Endothelial cell of umbilical vein (primary cell): ENCODE data around the gene MFGE8. TPM values are rescaled to one million over a fixed set of nuclear protein-coding genes. Genes with fewer than 3 reads are reported as not detected.

Experiments
- BruUV-seq: library from RNA; stranded (reverse); fragments of 400-500 nt; replicated peaks from 2 replicates; lab custom pipeline; 2021; lab: Mats Ljungman, UMichigan
- CTCF ChIA-PET: fragments of 300-600, 350-600 bp; sonication (Branson Sonifier 250); formaldehyde crosslinking; loops from one replicate; lab custom pipeline; 2021; ENCODE audit warnings: antibody characterized with exemption, inconsistent platforms; lab: Charles Lee
- POLR2A ChIA-PET: fragments of 300-600, 350-600 bp; sonication (Branson Sonifier 250); formaldehyde crosslinking; loops from one replicate; lab custom pipeline; 2021; ENCODE audit warnings: antibody characterized with exemption, inconsistent platforms; lab: Charles Lee
- DNase-seq: peaks from one replicate; pipeline ENCODE4 v3.0.0-alpha.2; 2011; ENCODE audit warnings: low read depth, low spot score
- FAIRE-seq: peaks from 2 replicates; lab custom pipeline; 2011; peaks lifted over from hg19 to GRCh38; lab: Jason Lieb, UNC
- H2AFZ ChIP-seq: 2 replicates; pipeline ENCODE4 v1.6.0; 2012; ENCODE audit warnings: low read depth, low read length, control low read depth, inconsistent platforms
- H3K27ac ChIP-seq: 2 replicates; pipeline ENCODE4 v1.5.1; 2011; ENCODE audit warnings: low read depth, mild to moderate bottlenecking, control low read depth, low read length, moderate library complexity; ENCODE audit not compliant: insufficient read depth
- H3K27me3 ChIP-seq, 2 experiments: 2 replicates each; pipeline versions ENCODE4 v1.6.0 to v1.6.1; 2011; ENCODE audit warnings: low read length in 2 of 2, mixed read lengths in 1 of 2; ENCODE audit not compliant: control insufficient read depth in 2 of 2, insufficient read depth in 2 of 2
- H3K36me3 ChIP-seq, 2 experiments: 2 replicates in 1 of 2; 3 replicates in 1 of 2; pipeline ENCODE4 v1.5.1; 2011; ENCODE audit warnings: low read length in 2 of 2, mild to moderate bottlenecking in 1 of 2, moderate library complexity in 1 of 2; ENCODE audit not compliant: control insufficient read depth in 2 of 2, insufficient read depth in 2 of 2; ENCODE audit errors: extremely low read depth in 1 of 2
- H3K4me1 ChIP-seq: 3 replicates; pipeline ENCODE4 v1.5.1; 2011; ENCODE audit warnings: mild to moderate bottlenecking, low read length; ENCODE audit not compliant: control insufficient read depth, insufficient read depth; ENCODE audit errors: extremely low read depth
- H3K4me2 ChIP-seq: 2 replicates; pipeline ENCODE4 v1.6.1; 2011; ENCODE audit warnings: low read length, control low read depth, mixed read lengths; ENCODE audit not compliant: insufficient read depth
- H3K4me3 ChIP-seq, 3 experiments: fragments of 200-600 bp in 1 of 3; sonication (generic), shearing (Covaris generic) in 1 of 3; replicated peaks in 1 of 3; 2 replicates each; pipeline ENCODE4 v1.5.1; 2011 to 2016; ENCODE audit warnings: control low read depth in 3 of 3, low read length in 3 of 3, mild to moderate bottlenecking in 2 of 3, inconsistent platforms in 1 of 3, low read depth in 1 of 3, moderate library complexity in 1 of 3; ENCODE audit not compliant: insufficient read depth in 1 of 3
- H3K79me2 ChIP-seq: 2 replicates; pipeline ENCODE4 v1.6.0; 2012; ENCODE audit warnings: low read length, inconsistent platforms; ENCODE audit not compliant: control insufficient read depth, insufficient read depth
- H3K9ac ChIP-seq: replicated peaks from 2 replicates; pipeline ENCODE3; 2011; ENCODE audit warnings: low read length, control low read depth; ENCODE audit not compliant: insufficient read depth; ENCODE audit errors: extremely low read depth
- H3K9me1 ChIP-seq: replicated peaks from 3 replicates; pipeline ENCODE4 v1.6.0; 2011; ENCODE audit warnings: mild to moderate bottlenecking, low read length; ENCODE audit not compliant: control insufficient read depth, insufficient read depth; ENCODE audit errors: extremely low read depth
- H3K9me3 ChIP-seq: replicated peaks from 2 replicates; pipeline ENCODE4 v1.5.1; 2012; ENCODE audit warnings: low read length, inconsistent platforms; ENCODE audit not compliant: control insufficient read depth, insufficient read depth
- H4K20me1 ChIP-seq: replicated peaks from 2 replicates; pipeline ENCODE3; 2011; ENCODE audit warnings: mild to moderate bottlenecking, low read length; ENCODE audit not compliant: control insufficient read depth, insufficient read depth; ENCODE audit errors: extremely low read depth
- CTCF ChIP-seq, 2 donors: IDR thresholded peaks; 1 replicate in 1 of 2; 2 replicates in 1 of 2; pipeline ENCODE4 v1.5.1; 2011; ENCODE audit warnings: low read length in 2 of 2, mild to moderate bottlenecking in 2 of 2, moderate library complexity in 2 of 2, control low read depth in 1 of 2, inconsistent platforms in 1 of 2, low read depth in 1 of 2; ENCODE audit not compliant: insufficient read depth in 1 of 2; ENCODE audit errors: extremely low read depth in 1 of 2
- EZH2 ChIP-seq: IDR thresholded peaks from 2 replicates; pipeline ENCODE4 v1.6.1; 2012; ENCODE audit warnings: borderline replicate concordance, low read depth, mild to moderate bottlenecking, moderate library complexity, low read length, inconsistent platforms; ENCODE audit not compliant: severe bottlenecking
- FOS ChIP-seq: IDR thresholded peaks from 2 replicates; pipeline ENCODE4 v1.6.1; 2011; ENCODE audit warnings: mild to moderate bottlenecking, low read length, moderate library complexity, borderline replicate concordance; ENCODE audit not compliant: insufficient read depth
- GATA2 ChIP-seq: IDR thresholded peaks from 2 replicates; pipeline ENCODE4 v1.7.0; 2011; ENCODE audit warnings: low read depth, mild to moderate bottlenecking, moderate library complexity, mixed read lengths, low read length; ENCODE audit not compliant: insufficient read length, insufficient read depth
- JUN ChIP-seq: IDR thresholded peaks from 2 replicates; pipeline ENCODE4 v1.6.1; 2011; ENCODE audit warnings: borderline replicate concordance, low read depth; ENCODE audit not compliant: insufficient read length, insufficient read depth
- MAX ChIP-seq: IDR thresholded peaks from 2 replicates; pipeline ENCODE4 v1.6.1; 2011; ENCODE audit not compliant: insufficient read depth, insufficient read length
- MYC ChIP-seq: IDR thresholded peaks from one replicate; pipeline ENCODE4 v1.6.1; 2011; ENCODE audit warnings: mild to moderate bottlenecking, low read depth, low read length
- POLR2A ChIP-seq: IDR thresholded peaks from 2 replicates; pipeline ENCODE4 v1.6.1; 2012; ENCODE audit warnings: low read depth, mild to moderate bottlenecking, control low read depth, low read length
- POLR2AphosphoS5 ChIP-seq: IDR thresholded peaks from 2 replicates; pipeline ENCODE4 v1.6.1; 2012; ENCODE audit warnings: low read depth, mild to moderate bottlenecking, control low read depth, low read length, moderate library complexity; ENCODE audit not compliant: insufficient read depth
- dilution Hi-C: fragments of 300-500 bp; cut with MboI; formaldehyde crosslinking; loops from one replicate; pipeline ENCODE4 v1.15.0; 2019; ENCODE audit warnings: low sequenced_read_pairs; ENCODE audit not compliant: extremely low pct_ligation_motif_present
- intact Hi-C: fragments of 100-400 bp; cut with micrococcal nuclease; formaldehyde crosslinking; loops from one replicate; pipeline ENCODE4 v1.10.0; 2022
- polyA plus RNA-seq, 4 experiments: library from polyadenylated mRNA; depleted of rRNA in 3 of 4; stranded (reverse) in 3 of 4; unstranded in 1 of 4; fragments of >200 nt; gene quantifications; 2 replicates each; pipeline versions ENCODE4 v1.2.1 to v1.2.3, GENCODE V29; 2011 to 2012; ENCODE audit warnings: missing spikeins in 1 of 4
- total RNA-seq: library from RNA; stranded (reverse); gene quantifications from 2 replicates; pipeline ENCODE4 v1.2.3, GENCODE V29; 2021

The MFGE8 gene
- total and polyA plus RNA-seq, 2 donors (not counting 3 experiments of a cell fraction or from before 2014, with no cell fraction given) = 108 to 117 TPM

GRCh38 chr15:88897456-88898194 lies 15.6 kb downstream of the MFGE8 start:
- Histone ChIP-seq H3K9me3 (no peaks in the 10 kb centered on the region), H3K9ac (peak overlapping the region; percentile 52), H3K79me2 (no peaks in the 10 kb centered on the region), H3K27me3 (no peaks in the 10 kb centered on the region), H3K4me2 (peak overlapping the region; percentile 56), H2AFZ (peak overlapping the region; percentile 86), H3K4me1 (peaks cover 36% of the 10 kb centered on the region), H3K9me1 (no peaks in the 10 kb centered on the region), H4K20me1 (no peaks in the 10 kb centered on the region), H3K4me3 (no peak overlapping the region), H3K36me3 (no peaks in the 10 kb centered on the region), H3K27ac (peak overlapping the region; percentile 74)
- ChIA-PET POLR2A (interaction anchor here (0.7 kb wide), 1 partner anchor 11 kb away, joined by 3 read pairs; no protein-coding TSS in a partner anchor), CTCF (interaction anchor here (0.7 to 3.6 kb wide), 7 partner anchors 10 to 274 kb away, joined by 3 to 19 read pairs (median 3); partner anchors contain the start of gene ISG20)
- no peak for TF ChIP-seq POLR2AphosphoS5
- TF ChIP-seq POLR2A = peak; percentile 10
- TF ChIP-seq MYC = no peak
- no peak for TF ChIP-seq GATA2
- TF ChIP-seq CTCF (IDR thresholded peaks at IDR 0.05; ENCODE audit: extremely low read depth in 1 of 2, insufficient read depth in 1 of 2, low read depth in 1 of 2, low read length in 2 of 2) = peak; percentile 42 to 62
- no peak for TF ChIP-seq EZH2
- TF ChIP-seq FOS = no peak
- TF ChIP-seq JUN = no peak
- TF ChIP-seq MAX = no peak
- intact Hi-C loops (loop anchor here (1.0 to 5.0 kb wide), 8 partner anchors 15 to 435 kb away; partner anchors contain the start of genes MRPL46, MRPS11 and POLG), dilution Hi-C loops (no loop called here)
- BruUV-seq = no TSS peak
- FAIRE-seq (peak; percentile 99), DNase-seq (peak; percentile 84)
